Right cardiac atrium (tissue), 5 donors: ENCODE data around the gene PTPN18. TPM values are rescaled to one million over a fixed set of nuclear protein-coding genes. Genes with fewer than 3 reads are reported as not detected.
"Not testable (repeated sequence)": the region's sequence is repeated elsewhere in the genome, so short reads cannot be mapped to it uniquely, and the experiment has no call there.

Experiments
- ATAC-seq, 2 donors: fragments of 200-7000 bp; cut with Tn5 transposase; one replicate each; pipeline versions ENCODE4 v1.8.0 to v1.9.1; 2020; ENCODE audit warnings: moderate library complexity in 2 of 2, mild to moderate bottlenecking in 1 of 2
- DNase-seq, 3 donors: peaks; one replicate each; pipeline ENCODE4 v3.0.0-alpha.2; 2020
- H3K27ac ChIP-seq: one replicate; pipeline ENCODE4 v1.5.1; 2013; ENCODE audit warnings: mild to moderate bottlenecking, low read length, control low read depth, moderate library complexity
- H3K27me3 ChIP-seq: one replicate; pipeline ENCODE4 v1.6.1; 2013; ENCODE audit not compliant: control insufficient read depth, insufficient read depth
- H3K4me1 ChIP-seq: one replicate; pipeline ENCODE4 v1.6.1; 2013; ENCODE audit warnings: low read length; ENCODE audit not compliant: control insufficient read depth, insufficient read depth
- H3K4me3 ChIP-seq: one replicate; pipeline ENCODE4 v1.5.1; 2013; ENCODE audit warnings: low read length, control low read depth
- H3K9me3 ChIP-seq: one replicate; pipeline ENCODE4 v1.6.1; 2013; ENCODE audit warnings: low read length; ENCODE audit not compliant: control insufficient read depth
- WGBS: extraction: QIAGEN DNeasy Blood & Tissue Kit; methylation state at CpG from one replicate; pipeline ENCODE4 v1.1.7; 2013; 5-methylcytosine and 5-hydroxymethylcytosine counted together
- intact Hi-C, 4 donors: fragments of 100-400 bp; cut with DNase I; formaldehyde crosslinking; loops; one replicate each; pipeline versions ENCODE4 v1.11.0 to v1.14.0; 2022 to 2023
- polyA plus RNA-seq: library from polyadenylated mRNA; stranded (reverse); fragments of 200-250 nt; gene quantifications from one replicate; pipeline ENCODE4 v1.2.3, GENCODE V29; 2013
- total RNA-seq, 4 donors: library from RNA; stranded (reverse); fragmentation: NEBNext Ultra II Directional; extraction: Animal tissue kit (Norgen Biotek cat#: 25700); gene quantifications; one replicate each; pipeline ENCODE4 v1.2.1, GENCODE V29; 2021
- donor health status: healthy with polysubstance abuse.
- donor health status: DM: no; HTN: yes; CAD: no.
- donor health status: DM: no; HTN: no; CAD: no.
- donor health status: DM: no; HTN: yes; CAD: no; lungs with severe emphysema.
- donor health status: DM: yes; HTN: yes; CAD: no.

PTPN18 gene
- total and polyA plus RNA-seq, 5 donors = 16.4 to 26.0 (median 24.4) TPM

DNA sequence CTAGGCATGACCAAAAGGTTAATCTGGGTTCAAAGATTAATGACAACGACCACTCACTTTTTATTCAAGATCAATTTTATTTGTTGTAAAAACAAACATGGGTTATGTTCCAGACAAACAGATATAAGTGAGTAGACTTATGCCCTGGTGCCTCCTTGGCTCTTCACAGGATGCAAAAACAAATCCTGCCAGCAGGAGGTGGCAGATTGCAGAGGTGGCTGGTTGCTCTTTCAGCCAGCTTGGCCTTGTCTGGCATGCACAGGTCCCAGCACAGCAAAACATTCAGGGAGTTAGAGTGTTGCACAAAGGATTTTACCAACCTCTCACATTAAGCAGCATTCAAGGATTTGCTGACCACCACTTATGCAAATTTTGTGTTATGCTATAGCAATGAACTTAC is 60.8 kb downstream of the PTPN18 start:
- 79% methylated on average over 1 of the region's 1 CpG for WGBS
- H3K4me1 ChIP-seq = not testable (repeated sequence)

DNA sequence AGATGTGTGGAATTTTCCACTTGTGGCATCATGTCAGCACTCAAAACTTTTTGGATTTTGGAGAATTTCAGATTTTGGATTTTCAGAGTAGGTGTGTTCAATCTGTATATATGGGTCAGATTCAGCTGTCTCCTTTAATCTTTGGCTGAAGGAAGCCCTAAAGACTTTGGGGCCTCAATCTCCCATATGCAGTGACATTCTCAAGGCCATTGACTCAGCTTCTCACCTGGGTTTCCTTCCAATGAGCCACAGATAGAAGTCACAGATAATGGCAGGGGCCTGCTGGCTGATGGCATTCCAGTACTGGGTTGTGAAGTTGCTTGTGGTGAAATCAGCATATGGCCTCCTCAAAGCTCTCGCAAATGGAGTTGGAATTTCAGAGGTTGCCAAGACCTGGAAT is 63.0 kb downstream of the PTPN18 start:
- intact Hi-C loops, H3K27ac ChIP-seq, H3K4me3 ChIP-seq, H3K27me3 ChIP-seq, DNase-seq, ATAC-seq, H3K9me3 ChIP-seq, H3K4me1 ChIP-seq: not testable (repeated sequence)
- WGBS = 98% methylated on average over 1 of the region's 1 CpG

More for the DNA sequence above, 60.8 kb downstream of the PTPN18 start:
- H3K27me3 ChIP-seq, ATAC-seq, H3K9me3 ChIP-seq, intact Hi-C loops, H3K4me3 ChIP-seq, H3K27ac ChIP-seq: not testable (repeated sequence)
- DNase-seq = peak in 2 of 3 donors; percentile 28 to 49

Other genes starting within 250 kb of the PTPN18 start
- gene POTEF, start 226.8 kb upstream of the PTPN18 start, total RNA-seq = under 1 TPM in 3 of 4 donors, not detected in 1; 0.08 to 0.23 (median 0.15) TPM
- 0.05 TPM for gene POTEF, start 226.8 kb upstream of the PTPN18 start, polyA plus RNA-seq
- gene CCDC74B, start 210.9 kb upstream of the PTPN18 start, total RNA-seq = 1 to 10 TPM in 2 of 4 donors, under 1 TPM in 2; 0.72 to 2.2 (median 1.1) TPM
- 1.9 TPM for gene CCDC74B, start 210.9 kb upstream of the PTPN18 start, polyA plus RNA-seq
- gene SMPD4, start 174.5 kb upstream of the PTPN18 start, total RNA-seq = 10 to 100 TPM; 22.3 to 24.8 (median 24.2) TPM
- gene SMPD4, start 174.5 kb upstream of the PTPN18 start, polyA plus RNA-seq = 19.9 TPM
- gene MZT2B, start 173.8 kb upstream of the PTPN18 start, total RNA-seq = 100 to 1,000 TPM; 222 to 339 (median 260) TPM
- gene MZT2B, start 173.8 kb upstream of the PTPN18 start, polyA plus RNA-seq = 287 TPM
- gene TUBA3E, start 157.6 kb upstream of the PTPN18 start, total RNA-seq = 10 to 100 TPM in 2 of 4 donors, 1 to 10 TPM in 2; 2.8 to 17.2 (median 9.4) TPM
- gene TUBA3E, start 157.6 kb upstream of the PTPN18 start, polyA plus RNA-seq = 28.8 TPM
- 10 to 100 TPM; 48.0 to 59.9 (median 55.8) TPM for gene IMP4, start 13.2 kb upstream of the PTPN18 start, total RNA-seq
- 50.4 TPM for gene IMP4, start 13.2 kb upstream of the PTPN18 start, polyA plus RNA-seq
- gene POTEI, start 153.3 kb downstream of the PTPN18 start, total RNA-seq = 1 to 10 TPM in 3 of 4 donors, under 1 TPM in 1; 0.79 to 4.5 (median 3.0) TPM
- gene POTEI, start 153.3 kb downstream of the PTPN18 start, polyA plus RNA-seq = 0.16 TPM
- gene CFC1B, start 165.2 kb downstream of the PTPN18 start, total RNA-seq = not detected
- not detected for gene CFC1B, start 165.2 kb downstream of the PTPN18 start, polyA plus RNA-seq
- 1 to 10 TPM in 2 of 4 donors, under 1 TPM in 2; 0.44 to 2.8 (median 0.87) TPM for gene CFC1, start 243.5 kb downstream of the PTPN18 start, total RNA-seq
- 0.25 TPM for gene CFC1, start 243.5 kb downstream of the PTPN18 start, polyA plus RNA-seq